GM15510 (cell line): ENCODE data around the gene MUC5B.

Source experiments
- POLR2A ChIP-seq: IDR thresholded peaks from 3 replicates; pipeline ENCODE4 v1.6.1; 2011; ENCODE audit warnings: borderline replicate concordance; ENCODE audit not compliant: insufficient read length; ENCODE audit errors: extremely low read depth

The MUC5B gene

DNA sequence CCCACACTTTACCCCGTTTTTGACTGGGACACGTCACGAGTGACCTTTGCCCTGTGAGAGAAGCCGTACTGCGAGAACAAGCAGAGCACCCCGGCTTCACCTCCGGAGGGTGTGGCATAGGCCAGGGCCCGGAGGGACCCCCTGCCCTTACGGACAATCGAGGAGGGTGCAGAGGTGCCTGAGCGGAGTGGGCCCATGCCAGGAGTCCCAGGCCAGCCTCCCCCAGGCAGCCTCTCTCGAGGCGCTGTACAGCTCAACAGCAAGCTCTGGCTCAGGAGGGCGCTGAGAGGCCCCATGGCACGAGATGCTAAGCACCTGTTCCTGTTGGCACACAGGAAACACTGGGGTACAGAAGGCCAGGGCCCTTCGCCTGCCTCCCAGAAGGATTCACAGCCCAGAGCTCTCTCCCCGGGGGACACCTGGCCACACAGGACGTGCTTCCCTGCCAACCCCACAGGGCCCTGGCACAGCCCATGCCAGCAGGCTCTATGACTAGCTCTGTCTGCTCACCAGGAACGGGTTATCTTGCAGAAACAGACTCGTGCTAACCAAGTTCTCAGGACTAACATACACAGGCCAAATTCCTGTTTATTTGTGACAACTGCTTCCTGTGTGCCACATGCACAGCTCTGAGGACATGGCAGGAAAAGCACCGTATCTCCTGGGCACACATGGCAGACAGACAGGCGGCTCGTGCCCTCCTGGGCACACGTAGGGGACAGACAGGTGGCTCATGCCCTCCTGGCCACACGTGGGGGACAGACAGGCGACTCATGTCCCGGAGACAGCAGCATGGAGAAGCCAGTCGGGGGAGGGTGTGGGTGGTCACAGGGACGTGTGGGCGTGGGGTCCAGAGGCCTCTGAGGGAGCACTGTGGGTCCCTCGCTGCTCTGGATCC, 75.0 kb downstream of the MUC5B start:
- TF ChIP-seq POLR2A: no peak

DNA sequence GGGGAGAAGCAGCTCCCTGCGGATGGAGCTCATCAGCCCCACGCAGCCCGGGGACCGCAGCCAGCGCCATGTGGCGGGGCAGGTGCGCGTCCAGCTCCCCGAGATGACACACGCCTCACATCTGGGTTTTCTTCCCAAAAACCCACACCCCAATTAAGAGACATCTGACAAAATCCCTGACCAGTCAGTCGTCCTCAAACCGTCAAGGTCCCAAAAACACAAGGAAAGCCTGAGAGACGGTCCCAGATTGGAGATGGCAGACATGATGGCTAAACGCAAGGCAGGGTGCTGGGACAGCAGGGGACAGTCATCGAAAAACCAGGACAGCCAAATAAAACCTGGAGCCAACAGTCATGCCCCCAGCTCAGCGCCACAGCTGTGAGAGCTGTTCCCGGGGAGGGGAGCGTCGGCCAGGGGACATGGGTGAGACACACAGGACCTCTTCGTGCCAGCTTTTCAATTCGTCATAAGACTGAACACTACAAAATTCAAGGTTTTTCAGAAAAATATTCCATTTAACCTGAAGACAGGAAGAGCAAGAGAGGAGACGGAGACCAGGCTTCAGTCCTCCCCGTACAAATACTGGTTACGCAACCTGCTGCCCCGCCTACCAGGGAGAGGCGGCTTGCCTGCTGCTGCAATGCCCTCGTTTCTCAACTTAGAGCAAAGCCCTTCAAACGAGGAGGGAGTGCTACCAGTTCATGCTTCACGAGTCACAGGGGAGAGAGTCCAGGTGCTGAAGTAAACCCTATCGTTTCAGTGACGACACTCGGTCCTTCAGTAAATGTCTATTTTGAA, 76.0 kb downstream of the MUC5B start:
- no peak for TF ChIP-seq POLR2A

DNA sequence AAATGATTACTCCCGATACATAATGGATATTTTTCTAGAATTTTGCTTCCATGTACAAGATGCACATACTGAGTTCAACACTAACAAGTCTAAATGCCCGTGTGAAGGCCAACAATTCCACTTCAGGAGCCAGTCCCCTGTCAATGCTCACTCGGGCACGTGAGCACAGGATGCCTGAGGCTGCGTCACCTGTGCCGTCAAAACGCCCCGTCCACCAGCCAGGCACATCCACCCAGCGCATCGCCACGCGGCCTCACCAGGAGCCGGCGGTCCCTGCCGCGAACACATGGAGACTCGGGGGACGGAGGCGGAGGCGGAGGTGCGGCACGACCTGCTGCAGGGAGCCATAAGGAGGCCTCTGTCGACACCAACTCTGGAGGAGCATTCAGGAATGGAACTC, 76.8 kb downstream of the MUC5B start:
- TF ChIP-seq POLR2A: no peak

DNA sequence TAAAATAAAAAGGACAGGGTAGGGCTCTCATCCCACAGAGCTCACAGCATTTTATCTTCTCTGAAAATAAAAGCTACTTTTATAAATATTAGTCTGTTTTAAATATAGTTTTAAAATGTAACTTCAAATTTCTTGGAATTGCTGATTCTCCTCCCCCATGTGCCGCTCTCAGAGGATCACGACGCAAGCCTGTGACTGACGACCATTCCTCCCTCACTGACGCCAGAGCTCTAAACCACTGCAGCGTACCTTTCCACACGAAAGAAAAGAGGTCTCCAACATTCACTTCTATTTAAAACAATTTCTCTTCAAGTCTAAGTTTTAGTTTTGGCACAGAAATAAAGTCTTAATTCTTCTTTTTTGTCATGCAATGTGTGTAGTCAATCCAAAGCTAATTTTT, 77.3 kb downstream of the MUC5B start:
- TF ChIP-seq POLR2A: no peak

DNA sequence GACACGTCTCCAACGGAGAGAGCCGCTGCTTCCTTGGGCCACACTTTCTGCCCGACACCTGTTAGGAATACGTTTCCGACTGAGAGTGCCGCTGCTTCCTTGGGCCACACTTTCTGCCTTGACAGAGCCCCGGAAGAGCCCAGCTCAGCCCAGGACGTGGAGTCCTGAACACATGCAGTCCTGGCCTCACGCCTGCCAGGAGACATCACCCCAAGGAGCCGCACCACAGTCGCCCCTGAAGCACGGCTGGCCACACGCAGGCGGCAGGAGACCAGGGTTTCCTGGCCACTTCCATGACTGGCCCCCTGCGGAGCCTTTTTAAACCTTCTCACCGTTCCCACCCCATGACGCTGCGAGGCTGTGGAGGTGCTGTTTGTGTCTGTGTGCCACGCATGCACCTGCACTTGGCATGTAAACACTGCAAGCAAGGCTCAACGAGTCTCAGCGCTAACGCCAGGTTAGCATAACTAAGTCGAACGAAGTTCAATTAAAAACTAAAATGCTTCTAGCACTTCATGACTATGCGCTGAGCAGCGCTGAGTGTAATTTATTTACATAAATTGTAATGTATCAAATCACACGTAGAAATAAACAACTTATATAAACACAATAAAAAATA, 77.8 kb downstream of the MUC5B start:
- no peak for TF ChIP-seq POLR2A

DNA sequence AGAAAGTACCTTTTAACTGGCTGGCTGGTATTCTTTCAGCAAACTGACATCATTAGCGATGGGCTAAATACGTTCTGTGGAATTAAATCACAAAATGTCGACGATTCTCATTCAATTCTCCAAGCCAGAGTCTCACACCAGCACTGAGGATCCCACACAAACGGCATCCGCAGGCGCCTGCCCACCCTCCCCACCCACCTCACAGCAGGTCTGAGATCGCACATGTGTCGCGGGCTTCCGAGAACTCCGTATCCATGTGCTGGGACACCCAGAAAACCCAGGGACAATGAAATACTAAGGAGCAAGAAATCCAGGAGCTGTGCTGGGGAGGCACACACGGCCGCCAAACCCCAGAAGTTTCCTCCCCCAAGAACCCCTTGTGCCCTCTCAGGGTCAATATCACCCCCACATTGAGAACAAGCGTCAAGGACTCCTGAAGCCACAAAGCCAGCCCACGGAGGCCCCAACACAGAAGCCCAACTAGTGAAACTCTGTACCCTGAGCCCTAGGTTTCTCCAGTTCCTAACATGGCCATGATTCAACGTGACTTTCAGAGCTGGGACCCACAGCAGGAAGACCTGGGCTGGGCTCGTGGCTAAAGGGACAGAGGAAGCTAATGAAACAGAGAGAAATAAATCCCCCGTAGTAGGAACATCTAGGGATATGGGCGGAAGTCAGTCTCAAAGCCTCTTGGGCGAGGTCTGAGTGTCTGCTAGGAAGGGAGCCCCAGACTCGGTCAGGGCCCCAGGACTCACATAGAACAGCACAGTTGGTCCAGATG, 78.5 kb downstream of the MUC5B start:
- TF ChIP-seq POLR2A: no peak

DNA sequence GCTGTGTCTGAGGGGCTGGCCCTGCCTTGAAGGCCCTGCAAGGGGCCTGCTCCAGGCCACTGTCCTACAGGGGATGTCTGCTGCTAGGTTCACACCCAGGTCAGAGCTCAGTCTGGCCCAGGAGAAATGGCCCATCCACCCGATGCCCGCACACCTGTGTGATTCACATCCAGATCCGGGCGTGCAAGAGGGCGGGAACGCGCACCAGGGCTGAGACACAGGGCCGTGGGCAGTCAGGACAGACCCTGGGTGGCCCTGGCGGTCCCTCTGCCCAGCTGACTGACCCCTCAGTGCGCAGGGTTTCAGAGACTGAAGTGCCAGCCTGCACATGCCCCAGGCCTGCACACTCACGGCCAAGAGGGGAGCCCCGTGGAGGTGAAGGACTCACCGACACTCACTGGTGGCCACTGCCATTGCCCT, 79.2 kb downstream of the MUC5B start:
- TF ChIP-seq POLR2A: no peak

DNA sequence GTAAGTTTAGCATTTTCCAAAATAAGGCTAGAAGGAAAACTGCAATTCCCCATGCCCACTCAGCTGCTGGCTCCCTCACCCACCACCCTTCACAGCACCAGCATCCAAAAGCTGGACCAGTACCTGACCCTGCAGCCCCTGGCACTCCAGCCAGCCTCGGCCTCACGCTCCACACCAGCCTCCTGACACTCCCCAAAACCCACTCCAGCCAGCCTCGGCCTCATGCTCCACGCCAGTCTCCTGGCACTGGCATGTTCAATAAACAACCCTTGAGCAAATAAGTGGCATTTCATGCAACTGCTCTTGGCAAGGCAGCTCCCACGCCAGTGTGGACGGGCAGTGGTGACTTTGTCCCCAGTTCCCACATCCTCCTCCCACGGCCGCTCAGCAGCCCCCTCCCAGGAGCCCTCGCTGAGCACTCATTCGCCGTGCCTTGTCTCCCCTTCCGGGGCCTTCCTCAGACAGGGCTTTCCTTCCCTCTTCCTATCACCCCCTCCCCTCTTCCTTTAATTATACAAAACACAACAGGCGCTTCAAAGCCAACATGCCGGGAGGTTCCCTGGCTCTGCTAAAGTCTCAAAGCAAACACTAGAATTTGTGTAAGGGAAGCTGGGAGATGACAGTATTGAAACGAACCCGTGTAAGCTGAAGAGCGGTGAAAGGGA, 79.7 kb downstream of the MUC5B start:
- TF ChIP-seq POLR2A: no peak

DNA sequence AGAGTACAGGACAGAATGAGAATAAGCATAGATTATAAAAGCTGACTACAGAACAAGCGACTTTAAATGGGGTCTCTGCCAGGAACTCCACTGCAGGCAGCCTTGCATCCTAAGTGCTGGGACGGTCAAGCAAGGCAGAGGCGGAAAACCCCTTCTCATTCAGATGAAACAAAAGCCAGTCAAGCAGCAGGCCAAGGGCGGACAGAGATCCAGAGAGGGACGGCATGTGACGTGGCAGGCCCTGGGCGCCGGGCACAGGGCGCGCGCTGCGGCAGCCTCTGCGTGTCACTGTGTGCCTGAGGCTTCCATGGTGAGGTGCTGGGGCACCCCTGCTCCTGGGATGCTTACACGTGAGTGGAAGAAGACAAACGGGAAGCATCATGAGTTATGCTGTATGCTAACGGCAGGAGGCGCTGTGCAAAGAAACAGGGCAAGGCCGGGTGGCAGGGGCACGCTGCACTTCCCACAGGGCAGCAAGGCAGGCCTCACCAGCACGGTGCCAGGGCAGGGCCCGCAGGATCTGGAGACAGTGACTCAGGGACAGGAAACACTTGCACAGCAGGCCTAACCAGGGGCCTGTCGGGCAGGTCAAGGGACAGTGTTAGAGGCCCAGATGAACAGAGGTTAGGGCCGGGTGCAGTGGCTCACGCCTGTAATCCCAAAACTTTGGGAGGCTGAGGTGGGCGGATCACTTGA, 80.4 kb downstream of the MUC5B start:
- no peak for TF ChIP-seq POLR2A

DNA sequence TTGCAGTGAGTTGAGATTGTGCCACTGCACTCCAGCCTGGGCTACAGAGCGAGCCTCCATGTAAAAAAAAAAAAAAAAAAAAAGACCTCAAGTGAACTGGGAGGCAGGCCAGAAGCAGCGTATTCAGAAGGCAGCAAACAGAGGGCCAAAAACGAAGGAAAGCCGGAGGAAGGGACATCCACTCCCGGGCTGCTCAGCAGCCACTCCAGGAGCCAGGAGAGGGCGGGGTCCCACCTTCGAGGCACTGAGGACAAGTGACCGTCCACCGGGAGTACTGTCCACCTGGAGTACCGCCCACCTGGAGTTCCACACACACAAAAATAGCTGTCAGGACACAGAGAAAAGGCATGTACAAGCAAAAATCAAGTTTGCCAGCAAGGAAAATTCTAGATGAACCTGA, 81.1 kb downstream of the MUC5B start:
- TF ChIP-seq POLR2A: no peak

DNA sequence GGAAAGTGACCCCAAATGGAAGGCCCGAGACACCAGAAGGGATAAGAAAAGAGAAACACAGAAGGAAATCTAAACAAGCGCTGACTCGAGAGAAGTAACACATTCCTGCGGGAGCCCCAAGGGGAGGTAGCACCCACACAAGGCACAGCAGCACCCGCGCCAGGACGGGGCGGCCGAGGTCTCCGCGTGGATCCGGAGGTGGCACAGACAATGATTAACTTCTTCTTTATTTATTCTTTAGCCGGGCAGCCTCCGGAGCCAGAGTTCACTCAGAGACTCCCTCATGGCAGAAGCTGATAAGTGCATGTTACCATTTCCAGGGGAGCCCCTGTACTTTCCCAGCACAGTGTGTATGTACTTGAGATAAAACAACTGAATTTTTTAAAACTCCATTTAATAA, 81.5 kb downstream of the MUC5B start:
- no peak for TF ChIP-seq POLR2A

DNA sequence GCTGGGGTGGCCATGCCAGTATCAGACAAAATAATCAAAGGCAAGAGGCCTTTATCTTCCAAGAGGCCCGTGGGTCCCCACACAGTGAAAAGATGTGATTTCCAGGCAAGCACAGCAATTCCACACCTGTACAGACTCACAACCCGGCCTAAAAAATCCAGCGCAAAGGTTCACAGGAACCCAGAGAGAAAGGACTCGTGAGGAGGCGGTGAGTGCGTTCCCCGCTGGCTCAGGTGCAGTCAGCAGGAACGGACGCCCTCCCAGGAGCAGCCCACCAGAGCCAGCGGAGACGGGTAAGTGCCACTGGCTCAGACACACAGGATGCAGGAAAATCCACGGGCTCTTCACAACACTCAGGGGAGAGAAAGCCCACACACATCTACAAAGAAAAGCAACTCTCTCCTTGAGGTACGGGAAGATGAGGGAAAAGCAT, 82.2 kb downstream of the MUC5B start:
- TF ChIP-seq POLR2A: no peak

DNA sequence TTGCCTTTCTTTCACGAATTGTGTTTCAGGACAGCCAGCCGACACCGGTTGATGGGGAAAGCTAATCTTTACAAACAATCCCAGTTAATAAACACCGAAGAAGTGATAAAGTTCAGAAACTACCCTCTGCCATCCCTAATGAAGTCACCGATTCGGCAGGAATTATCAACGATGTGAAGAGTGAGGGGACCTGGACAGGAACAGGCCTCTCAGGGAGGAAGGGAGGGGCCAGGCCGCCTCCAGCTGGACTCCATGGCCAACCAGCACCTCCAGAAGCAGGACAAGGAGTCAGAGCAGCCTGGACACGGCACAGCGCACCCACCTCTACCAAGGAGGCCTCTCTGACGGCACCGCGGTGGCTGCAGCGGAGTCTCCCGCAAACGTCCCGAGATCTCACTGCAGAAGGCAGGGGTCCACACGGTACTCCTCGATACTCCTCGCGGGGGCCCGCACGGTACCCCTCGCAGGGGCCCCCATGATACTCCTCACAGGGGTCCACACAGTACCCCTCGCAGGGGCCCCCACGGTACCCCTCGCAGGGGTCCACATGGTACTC, 82.7 kb downstream of the MUC5B start:
- no peak for TF ChIP-seq POLR2A

DNA sequence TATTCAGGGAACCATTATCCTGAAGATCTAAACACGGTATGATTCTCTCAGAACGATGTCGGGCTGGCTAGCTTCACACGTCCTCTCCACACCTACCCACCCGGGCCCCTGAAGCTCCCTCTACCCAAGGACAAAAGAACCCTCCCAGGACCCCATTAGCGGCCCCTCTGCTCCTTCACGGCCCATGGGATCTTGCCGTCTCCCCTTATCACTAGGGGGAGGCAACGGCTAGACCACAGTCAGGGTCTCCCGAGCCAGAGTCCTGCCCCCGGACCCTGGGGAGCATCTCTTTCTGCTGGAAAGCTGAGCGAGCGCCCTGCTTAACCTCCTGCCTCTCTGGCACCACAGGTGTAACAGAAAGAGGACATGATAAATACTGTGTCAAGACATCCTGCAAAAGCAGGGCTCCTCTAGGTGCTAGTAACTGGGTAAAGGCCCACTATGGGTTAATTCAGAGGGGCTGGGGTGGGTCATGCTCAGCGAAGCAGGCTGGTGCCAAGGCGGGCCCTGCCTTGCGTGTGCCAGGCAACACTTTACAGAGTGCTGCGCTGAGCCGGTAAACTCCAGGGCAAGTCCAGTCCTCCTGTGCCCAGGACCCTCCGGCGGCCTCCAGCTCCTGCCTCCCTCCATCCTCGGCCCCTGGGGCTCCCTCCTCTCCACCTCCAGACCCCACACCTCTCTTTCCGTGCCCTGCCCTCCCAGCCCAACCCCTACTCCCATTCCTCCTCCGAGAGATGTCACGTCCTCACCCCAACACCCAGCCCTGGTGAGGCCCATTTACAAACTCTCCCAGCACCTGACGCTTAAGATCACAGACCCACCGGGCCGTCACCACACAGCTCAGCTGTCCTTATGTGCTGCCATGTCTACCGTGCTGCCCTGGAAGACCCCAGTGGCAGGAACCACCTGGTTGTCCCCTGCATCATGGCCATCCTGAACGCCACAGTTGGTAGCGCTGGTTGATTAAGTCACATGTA, 83.6 kb downstream of the MUC5B start:
- no peak for TF ChIP-seq POLR2A
